PFSK-1 (cell line): ENCODE results near the gene KCNC4.

Experiments
- FOXP2 ChIP-seq: optimal IDR thresholded peaks from 2 replicates; pipeline ENCODE3; 2011; ENCODE audit warnings: borderline replicate concordance, control low read depth, inconsistent platforms; ENCODE audit not compliant: insufficient read depth; ENCODE audit errors: extremely low read length, extremely low read depth
- POLR2AphosphoS5 ChIP-seq: IDR thresholded peaks from 2 replicates; pipeline ENCODE4 v1.6.1; 2012; ENCODE audit warnings: low read depth, mild to moderate bottlenecking, control low read depth, low read length, moderate library complexity
- SIN3A ChIP-seq: IDR thresholded peaks from 2 replicates; pipeline ENCODE4 v1.6.1; 2012; ENCODE audit warnings: mild to moderate bottlenecking, low read length, moderate library complexity, borderline replicate concordance; ENCODE audit not compliant: insufficient read depth
- TAF1 ChIP-seq: IDR thresholded peaks from 2 replicates; pipeline ENCODE4 v1.6.1; 2012; ENCODE audit warnings: low read length, control low read depth, borderline replicate concordance; ENCODE audit not compliant: insufficient read depth
- TF ChIP-seq, protein P1 (sequence below), 2 experiments: IDR thresholded peaks; 2 replicates each; pipeline versions ENCODE4 v1.6.1 to v1.8.0; 2011 to 2012; ENCODE audit warnings: low read depth in 2 of 2, low read length in 2 of 2, control low read depth in 1 of 2, inconsistent platforms in 1 of 2, mild to moderate bottlenecking in 1 of 2, moderate library complexity in 1 of 2; ENCODE audit not compliant: insufficient read depth in 1 of 2

The KCNC4 gene

DNA sequence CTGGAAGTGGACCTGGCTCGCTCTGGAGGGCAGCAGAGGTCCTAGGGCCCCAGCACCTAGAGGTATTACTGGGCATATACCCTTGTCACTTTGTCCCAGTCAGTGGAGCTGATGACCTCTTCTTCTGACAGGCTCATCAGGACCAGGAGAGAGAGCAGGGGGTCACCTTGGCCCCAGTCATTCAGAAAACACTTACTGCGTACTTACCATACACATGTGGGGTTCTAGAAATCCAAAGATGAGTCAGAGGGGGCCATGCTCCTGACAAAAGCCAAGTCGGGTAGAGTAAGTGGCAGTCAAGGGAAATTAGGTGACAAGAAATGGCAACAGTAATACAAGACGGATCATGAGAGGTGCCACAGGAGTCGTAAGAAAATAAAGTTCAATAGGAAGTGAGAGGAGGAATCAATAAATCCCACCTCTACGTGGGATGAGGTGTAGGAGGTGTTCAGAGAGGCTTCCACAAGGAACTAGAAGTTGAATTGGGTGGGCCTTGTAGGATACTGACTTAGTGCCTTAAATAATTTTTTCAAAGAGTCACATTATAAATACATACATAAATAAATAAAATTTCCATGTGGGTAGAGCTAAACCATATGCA, 6.8 kb downstream of the KCNC4 start:
- TF ChIP-seq TAF1 (no peak), POLR2AphosphoS5 (no peak), FOXP2 (no peak), SIN3A (no peak)
- TF ChIP-seq, protein P1, sequence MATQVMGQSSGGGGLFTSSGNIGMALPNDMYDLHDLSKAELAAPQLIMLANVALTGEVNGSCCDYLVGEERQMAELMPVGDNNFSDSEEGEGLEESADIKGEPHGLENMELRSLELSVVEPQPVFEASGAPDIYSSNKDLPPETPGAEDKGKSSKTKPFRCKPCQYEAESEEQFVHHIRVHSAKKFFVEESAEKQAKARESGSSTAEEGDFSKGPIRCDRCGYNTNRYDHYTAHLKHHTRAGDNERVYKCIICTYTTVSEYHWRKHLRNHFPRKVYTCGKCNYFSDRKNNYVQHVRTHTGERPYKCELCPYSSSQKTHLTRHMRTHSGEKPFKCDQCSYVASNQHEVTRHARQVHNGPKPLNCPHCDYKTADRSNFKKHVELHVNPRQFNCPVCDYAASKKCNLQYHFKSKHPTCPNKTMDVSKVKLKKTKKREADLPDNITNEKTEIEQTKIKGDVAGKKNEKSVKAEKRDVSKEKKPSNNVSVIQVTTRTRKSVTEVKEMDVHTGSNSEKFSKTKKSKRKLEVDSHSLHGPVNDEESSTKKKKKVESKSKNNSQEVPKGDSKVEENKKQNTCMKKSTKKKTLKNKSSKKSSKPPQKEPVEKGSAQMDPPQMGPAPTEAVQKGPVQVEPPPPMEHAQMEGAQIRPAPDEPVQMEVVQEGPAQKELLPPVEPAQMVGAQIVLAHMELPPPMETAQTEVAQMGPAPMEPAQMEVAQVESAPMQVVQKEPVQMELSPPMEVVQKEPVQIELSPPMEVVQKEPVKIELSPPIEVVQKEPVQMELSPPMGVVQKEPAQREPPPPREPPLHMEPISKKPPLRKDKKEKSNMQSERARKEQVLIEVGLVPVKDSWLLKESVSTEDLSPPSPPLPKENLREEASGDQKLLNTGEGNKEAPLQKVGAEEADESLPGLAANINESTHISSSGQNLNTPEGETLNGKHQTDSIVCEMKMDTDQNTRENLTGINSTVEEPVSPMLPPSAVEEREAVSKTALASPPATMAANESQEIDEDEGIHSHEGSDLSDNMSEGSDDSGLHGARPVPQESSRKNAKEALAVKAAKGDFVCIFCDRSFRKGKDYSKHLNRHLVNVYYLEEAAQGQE (IDR thresholded peaks at IDR 0.05; ENCODE audit: insufficient read depth in 1 of 2, low read depth in 2 of 2, low read length in 2 of 2): no peak

GRCh38 chr1:110218137-110218536, 8.0 kb downstream of the KCNC4 start:
- TF ChIP-seq POLR2AphosphoS5 (no peak), SIN3A (no peak), FOXP2 (no peak), TAF1 (no peak)
- TF ChIP-seq, protein P1 (IDR thresholded peaks at IDR 0.05; ENCODE audit: insufficient read depth in 1 of 2, low read depth in 2 of 2, low read length in 2 of 2): no peak

GRCh38 chr1:110218739-110219138, 8.6 kb downstream of the KCNC4 start:
- TF ChIP-seq FOXP2: no peak
- no peak for TF ChIP-seq TAF1
- TF ChIP-seq SIN3A: no peak
- no peak for TF ChIP-seq POLR2AphosphoS5
- TF ChIP-seq, protein P1 (IDR thresholded peaks at IDR 0.05; ENCODE audit: insufficient read depth in 1 of 2, low read depth in 2 of 2, low read length in 2 of 2): peak; percentile 85 to 92

- TF ChIP-seq, protein P1 (IDR thresholded peaks at IDR 0.05; ENCODE audit: insufficient read depth in 1 of 2, low read depth in 2 of 2, low read length in 2 of 2): no peak
- TF ChIP-seq SIN3A (no peak), POLR2AphosphoS5 (no peak), FOXP2 (no peak), TAF1 (no peak)
Measured at GRCh38 chr1:110220324-110220723, 10.2 kb downstream of the KCNC4 start.
